ENCODE results near the gene SPAG17. TPM values are rescaled to one million over a fixed set of nuclear protein-coding genes. Genes with fewer than 3 reads are reported as not detected.

The SPAG17 gene
- total and polyA plus RNA-seq, 7 donors = not detected

- TF ChIP-seq EP300 (IDR thresholded peaks at IDR 0.05) = no peak
- no peak for TF ChIP-seq POLR2AphosphoS5 (IDR thresholded peaks at IDR 0.05)
- TF ChIP-seq POLR2A (IDR thresholded peaks at IDR 0.05) = no peak
Measured at GRCh38 chr1:118123116-118123839, 61.8 kb downstream of the SPAG17 start.

GRCh38 chr1:118122234-118123004, 62.6 kb downstream of the SPAG17 start:
- H3K9me3 ChIP-seq = no peaks in the 10 kb centered on the region
- no peak overlapping the region for H3K4me3 ChIP-seq
- intact Hi-C loops (cut with DNase I) = no loop called here
- 86 to 90% methylated on average over 4 of the region's 4 CpGs for WGBS, 2 donors
- H3K4me1 ChIP-seq = no peaks in the 10 kb centered on the region
- H3K27me3 ChIP-seq = no peaks in the 10 kb centered on the region
- H3K36me3 ChIP-seq = no peaks in the 10 kb centered on the region
- TF ChIP-seq POLR2AphosphoS5 (IDR thresholded peaks at IDR 0.05) (no peak), CTCF (IDR thresholded peaks at IDR 0.05) (no peak), POLR2A (IDR thresholded peaks at IDR 0.05) (no peak)
- no peak for DNase-seq
- H3K27ac ChIP-seq = no peak overlapping the region

More at GRCh38 chr1:118123116-118123839, 61.8 kb downstream of the SPAG17 start:
- H3K4me3 ChIP-seq = no peak overlapping the region
- no peak for DNase-seq
- no peaks in the 10 kb centered on the region for H3K27me3 ChIP-seq
- no peaks in the 10 kb centered on the region for H3K9me3 ChIP-seq
- intact Hi-C loops (cut with DNase I) = no loop called here
- no peaks in the 10 kb centered on the region for H3K36me3 ChIP-seq
- no peaks in the 10 kb centered on the region for H3K4me1 ChIP-seq
- 77 to 84% methylated on average over 3 of the region's 3 CpGs for WGBS, 2 donors
- no peak overlapping the region for H3K27ac ChIP-seq

- Histone ChIP-seq H3K4me3 (no peak overlapping the region), H3K27ac (no peak overlapping the region), H3K36me3 (no peaks in the 10 kb centered on the region), H3K9me3 (no peaks in the 10 kb centered on the region), H3K4me1 (no peaks in the 10 kb centered on the region), H3K27me3 (no peaks in the 10 kb centered on the region)
- 80 to 92% methylated on average over 2 of the region's 2 CpGs for WGBS, 2 donors
- intact Hi-C loops (cut with DNase I) = no loop called here
- TF ChIP-seq POLR2AphosphoS5 (IDR thresholded peaks at IDR 0.05) (no peak), POLR2A (IDR thresholded peaks at IDR 0.05) (no peak), CTCF (IDR thresholded peaks at IDR 0.05) (no peak)
- no peak for DNase-seq
Measured at GRCh38 chr1:118118873-118119463, 66.1 kb downstream of the SPAG17 start.

- intact Hi-C loops (cut with DNase I) = no loop called here
- H3K27me3 ChIP-seq = no peaks in the 10 kb centered on the region
- no peaks in the 10 kb centered on the region for H3K36me3 ChIP-seq
- no peak overlapping the region for H3K4me3 ChIP-seq
- H3K9me3 ChIP-seq = no peaks in the 10 kb centered on the region
- H3K27ac ChIP-seq = no peak overlapping the region
- no peak for DNase-seq
- H3K4me1 ChIP-seq = no peaks in the 10 kb centered on the region
- no peak for TF ChIP-seq CTCF (IDR thresholded peaks at IDR 0.05)
- no peak for TF ChIP-seq POLR2AphosphoS5 (IDR thresholded peaks at IDR 0.05)
- TF ChIP-seq POLR2A (IDR thresholded peaks at IDR 0.05) = no peak
- no peak for TF ChIP-seq EP300 (IDR thresholded peaks at IDR 0.05)
- 13 to 57% methylated on average over 5 of the region's 5 CpGs for WGBS, 2 donors
Measured at GRCh38 chr1:118118469-118118868, 66.6 kb downstream of the SPAG17 start.

- H3K27me3 ChIP-seq = no peaks in the 10 kb centered on the region
- no peak overlapping the region for H3K27ac ChIP-seq
Measured at GRCh38 chr1:118117521-118117920, 67.5 kb downstream of the SPAG17 start.

More at GRCh38 chr1:118117521-118117920, 67.5 kb downstream of the SPAG17 start:
- no peaks in the 10 kb centered on the region for H3K9me3 ChIP-seq
- TF ChIP-seq POLR2AphosphoS5 (IDR thresholded peaks at IDR 0.05) = no peak
- H3K4me3 ChIP-seq = no peak overlapping the region
- no peaks in the 10 kb centered on the region for H3K4me1 ChIP-seq
- 81 to 85% methylated on average over 4 of the region's 4 CpGs for WGBS, 2 donors
- no peaks in the 10 kb centered on the region for H3K36me3 ChIP-seq
- intact Hi-C loops (cut with DNase I) = no loop called here
- DNase-seq = no peak

Measured in sigmoid colon (tissue), 7 donors.